Adrenal gland (tissue), 12 donors: ENCODE results near the gene ZNF26. TPM values are rescaled to one million over a fixed set of nuclear protein-coding genes. Genes with fewer than 3 reads are reported as not detected.
"Not testable (repeated sequence)": the region's sequence is repeated elsewhere in the genome, so short reads cannot be mapped to it uniquely, and the experiment has no call there.

Source experiments
- DNase-seq, 7 donors: peaks; one replicate each; pipeline ENCODE4 v3.0.0-alpha.2; 2019 to 2020
- H3K27ac ChIP-seq, 5 donors: fragments of 200-600 bp; sonication (generic) in 4 of 5; 1 replicate in 3 of 5; 2 replicates in 2 of 5; pipeline versions ENCODE4 v1.5.1 to v1.8.0; 2016 to 2020; ENCODE audit warnings: mild to moderate bottlenecking in 1 of 5
- H3K27me3 ChIP-seq: fragments of 200-600 bp; 2 replicates; pipeline ENCODE4 v1.8.0; 2021
- H3K36me3 ChIP-seq, 2 donors: fragments of 200-600 bp; replicated peaks in 1 of 2; 1 replicate in 1 of 2; 2 replicates in 1 of 2; pipeline versions ENCODE4 v1.5.1 to v1.8.0; 2018 to 2022
- H3K4me1 ChIP-seq, 2 donors: fragments of 200-600 bp; replicated peaks in 1 of 2; 1 replicate in 1 of 2; 2 replicates in 1 of 2; pipeline versions ENCODE4 v1.5.1 to v1.8.0; 2018 to 2021
- H3K4me3 ChIP-seq, 4 donors: fragments of 200-600 bp; sonication (generic) in 3 of 4; one replicate each; pipeline ENCODE4 v1.5.1; 2016 to 2018
- H3K9me3 ChIP-seq, 3 donors: fragments of 200-600 bp; sonication (generic) in 1 of 3; replicated peaks in 1 of 3; 1 replicate in 2 of 3; 2 replicates in 1 of 3; pipeline versions ENCODE4 v1.5.1 to v1.8.0; 2016 to 2021
- CTCF ChIP-seq, 6 experiments: fragments of 450-650 bp in 4 of 6; fragments of 200-600 bp in 2 of 6; sonication (generic) in 1 of 6; IDR thresholded peaks; 1 replicate in 5 of 6; 2 replicates in 1 of 6; pipeline versions ENCODE4 v1.5.1 to v1.8.0; 2016 to 2021; ENCODE audit warnings: antibody characterized with exemption in 6 of 6, mild to moderate bottlenecking in 2 of 6, moderate library complexity in 1 of 6
- POLR2A ChIP-seq, 2 donors: fragments of 450-650 bp; IDR thresholded peaks; one replicate each; pipeline ENCODE4 v1.6.1; 2017; ENCODE audit warnings: antibody characterized with exemption in 2 of 2, mild to moderate bottlenecking in 2 of 2, moderate library complexity in 1 of 2
- WGBS, 4 donors: extraction: QIAGEN DNeasy Blood & Tissue Kit in 2 of 4; methylation state at CpG; one replicate each; pipeline versions ENCODE4 v1.1.5 to v1.1.7; 2013 to 2017; 5-methylcytosine and 5-hydroxymethylcytosine counted together
- intact Hi-C, 2 donors: fragments of 100-400 bp; cut with DNase I; formaldehyde crosslinking; loops; one replicate each; pipeline versions ENCODE4 v1.14.1 to v1.15.0; 2022 to 2023
- polyA plus RNA-seq, 3 donors: library from polyadenylated mRNA; stranded (reverse); fragments of 200-250 nt in 2 of 3; fragments of 350-450 nt in 1 of 3; fragmentation: Illumina TruSeq in 1 of 3; extraction: RNeasy Lipid Tissue Mini Kit (QIAGEN cat#74804) in 1 of 3; gene quantifications; one replicate each; pipeline ENCODE4 v1.2.3, GENCODE V29; 2013 to 2014
- total RNA-seq, 9 donors: library from RNA; depleted of rRNA in 4 of 9; stranded (reverse); fragments of >200 nt in 4 of 9; fragments of 120-200 nt in 1 of 9; fragmentation: NEBNext Ultra II Directional in 1 of 9; extraction: Animal tissue kit (Norgen Biotek cat#: 25700) in 1 of 9; gene quantifications; one replicate each; pipeline versions ENCODE4 v1.1.0 to v1.2.4, GENCODE V29; 2013 to 2023
- donor health status: healthy with polysubstance abuse.
- donor health status: Bipolar disorder and iron deficiency.
- donor health status: DM: yes; HTN: yes; CAD: no.
- donor health status: DM: no; HTN: no; CAD: no.
- donor health status: DM: no; HTN: no; CAD: no.
- donor health status: DM: yes; HTN: yes; CAD: no.

Gene ZNF26
- total and polyA plus RNA-seq, 12 donors: 1.1 to 13.4 (median 8.9) TPM

DNA sequence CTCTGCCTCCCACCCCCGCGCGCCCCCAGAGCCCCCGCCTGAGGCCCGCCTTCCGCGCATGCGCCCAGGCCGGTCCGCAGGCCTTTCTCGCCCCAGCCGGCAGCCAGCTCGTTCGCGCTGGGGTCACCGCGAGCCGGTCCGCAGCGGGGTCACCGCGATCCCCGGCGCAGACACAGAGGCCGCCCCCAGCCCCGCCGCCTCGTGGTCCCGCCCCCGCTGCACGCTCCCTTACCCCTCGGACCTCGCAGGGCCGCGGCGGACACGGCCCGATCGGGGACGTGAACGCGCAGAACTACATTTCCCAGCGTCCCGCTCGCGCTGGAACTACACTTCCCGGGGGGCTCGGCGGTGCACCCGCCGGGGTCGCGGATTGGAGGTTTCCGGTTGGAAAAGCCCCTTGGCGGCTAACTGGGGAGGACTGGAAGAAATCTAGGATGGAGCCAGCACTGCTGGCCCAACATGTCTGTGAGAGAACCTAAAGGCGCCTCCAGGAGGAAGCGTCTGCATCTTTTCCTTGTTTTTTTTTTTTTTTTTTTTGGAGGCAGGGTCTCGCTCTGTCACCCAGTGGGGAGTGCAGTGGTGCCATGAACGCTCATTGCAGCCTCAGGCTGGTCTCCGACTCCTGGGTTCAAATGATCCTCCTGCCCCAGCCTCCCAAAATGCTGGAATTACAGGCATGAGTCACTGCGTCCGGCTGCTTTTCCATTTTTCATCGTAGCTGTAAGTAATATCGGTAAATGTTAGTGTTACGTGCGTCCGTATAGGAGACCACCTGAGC is 30.0 kb upstream of the ZNF26 start, which contains the start of gene ZNF605:
TSS of gene ZNF605 (minus strand) at position 296 of the 778 bp plus-strand sequence. CDS start 10,671 bp downstream, outside the sequence.
- H3K4me1 ChIP-seq: peaks cover 7 to 18% of the 10 kb centered on the region in 2 donors
- peak within 1 kb of the TSS; percentile 53 to 94 (median 66) for H3K4me3 ChIP-seq
- H3K36me3 ChIP-seq: no peaks in the 10 kb centered on the region
- TF ChIP-seq CTCF (IDR thresholded peaks at IDR 0.05) (peak in 1 of 6 experiments; percentile 0), POLR2A (IDR thresholded peaks at IDR 0.05) (peak in 1 of 2 donors; percentile 24)
- no peaks in the 10 kb centered on the region for H3K9me3 ChIP-seq
- intact Hi-C loops: no loop called here
- H3K27ac ChIP-seq: peak within 1 kb of the TSS in 4 of 5 donors; percentile 62 to 93 (median 90)
- no peaks in the 10 kb centered on the region for H3K27me3 ChIP-seq
- WGBS, 4 donors: 1 to 2% (median 2%) methylated on average over 25 to 62 of the region's 67 CpGs
- peak; percentile 80 to 92 (median 89) for DNase-seq

DNA sequence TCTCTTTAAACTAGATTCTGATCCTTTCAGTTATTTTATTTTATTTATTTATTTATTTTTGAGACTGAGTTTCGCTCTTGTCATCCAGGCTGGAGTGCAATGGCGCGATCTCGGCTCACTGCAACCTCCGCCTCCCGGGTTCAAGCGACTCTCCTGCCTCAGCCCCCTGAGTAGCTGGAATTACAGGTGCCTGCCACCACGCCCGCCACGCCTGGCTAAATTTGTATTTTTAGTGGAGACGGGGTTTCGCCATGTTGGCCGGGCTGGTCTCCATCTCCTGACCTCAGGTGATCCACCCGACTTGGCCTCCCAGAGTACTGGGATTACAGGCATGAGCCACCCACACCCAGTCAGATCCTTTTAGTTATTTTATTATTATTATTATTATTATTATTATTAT is 24.4 kb upstream of the ZNF26 start:
- 98 to 99% (median 98%) methylated on average over 14 of the region's 14 CpGs for WGBS, 4 donors
- H3K27ac ChIP-seq, H3K4me1 ChIP-seq, H3K36me3 ChIP-seq, H3K4me3 ChIP-seq, intact Hi-C loops, H3K9me3 ChIP-seq, H3K27me3 ChIP-seq: not testable (repeated sequence)
- peak in 1 of 7 donors; percentile 38 for DNase-seq

GRCh38 chr12:132963947-132964346 is 22.2 kb upstream of the ZNF26 start:
- 57 to 61% (median 59%) methylated on average over 9 to 10 of the region's 10 CpGs for WGBS, 4 donors
- intact Hi-C loops, H3K36me3 ChIP-seq, H3K27ac ChIP-seq, H3K9me3 ChIP-seq, H3K4me3 ChIP-seq, H3K27me3 ChIP-seq, H3K4me1 ChIP-seq: not testable (repeated sequence)
- peak in 5 of 6 experiments; percentile 17 to 45 (median 31) for TF ChIP-seq CTCF (IDR thresholded peaks at IDR 0.05)
- peak in 5 of 7 donors; percentile 37 to 76 (median 53) for DNase-seq

- DNase-seq: no peak
- Histone ChIP-seq H3K36me3 (no peaks in the 10 kb centered on the region), H3K27me3 (no peaks in the 10 kb centered on the region), H3K9me3 (no peaks in the 10 kb centered on the region), H3K27ac (no peak overlapping the region), H3K4me1 (no peaks in the 10 kb centered on the region), H3K4me3 (no peak overlapping the region)
- 94 to 96% (median 94%) methylated on average over 12 of the region's 12 CpGs for WGBS, 4 donors
- TF ChIP-seq POLR2A (IDR thresholded peaks at IDR 0.05) (no peak), CTCF (IDR thresholded peaks at IDR 0.05) (no peak)
- intact Hi-C loops: no loop called here
Measured at GRCh38 chr12:132965796-132966195, 20.4 kb upstream of the ZNF26 start.
